ENCODE results near the gene MTMR3.

DNA sequence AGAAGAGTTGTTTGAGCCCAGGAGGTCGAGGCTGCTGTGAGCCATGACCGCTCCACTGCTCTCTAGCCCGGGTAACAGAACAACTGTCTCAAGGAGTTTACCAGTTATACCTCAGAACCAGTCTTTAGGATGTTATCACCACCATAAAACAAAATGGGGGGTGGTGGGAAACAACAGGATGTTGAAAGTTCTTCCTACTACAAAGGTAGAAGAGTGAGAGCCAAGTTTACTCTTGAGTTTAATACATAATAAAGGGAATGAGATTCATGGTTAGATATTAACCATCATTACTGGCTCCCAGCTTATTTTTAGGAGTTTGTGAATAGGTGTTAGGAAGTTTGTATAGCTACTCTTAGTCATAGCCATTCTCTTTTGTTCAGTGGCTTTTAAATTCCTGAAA is 118.5 kb downstream of the MTMR3 start:
- TF ChIP-seq POLR2A (IDR thresholded peaks at IDR 0.05) (no peak), CTCF (IDR thresholded peaks at IDR 0.05) (no peak)

All from right lobe of liver (tissue), 4 donors.